H9 (cell line): ENCODE results near the gene B4GALT6. TPM values are rescaled to one million over a fixed set of nuclear protein-coding genes. Genes with fewer than 3 reads are reported as not detected.

Experiments used
- DNase-seq: peaks from one replicate; pipeline ENCODE4 v3.0.0-alpha.2; 2017
- H2AFZ ChIP-seq: one replicate; pipeline ENCODE4 v1.6.1; 2013; ENCODE audit warnings: mild to moderate bottlenecking, low read length, control low read depth, moderate library complexity
- H2AK5ac ChIP-seq: 2 replicates; pipeline ENCODE4 v1.6.1; 2013; ENCODE audit warnings: low read length, control low read depth, mixed read lengths; ENCODE audit not compliant: insufficient read length
- H2BK120ac ChIP-seq: one replicate; pipeline ENCODE4 v1.6.1; 2013; ENCODE audit warnings: low read depth, mild to moderate bottlenecking, low read length, control low read depth, inconsistent platforms; ENCODE audit not compliant: poor library complexity, severe bottlenecking
- H2BK12ac ChIP-seq: 2 replicates; pipeline ENCODE4 v1.6.1; 2013; ENCODE audit warnings: low read length, control low read depth, mixed read lengths, low read depth; ENCODE audit not compliant: insufficient read length
- H2BK15ac ChIP-seq: 2 replicates; pipeline ENCODE4 v1.6.1; 2013; ENCODE audit warnings: low read depth, low read length, control low read depth
- H2BK20ac ChIP-seq: one replicate; pipeline ENCODE4 v1.6.1; 2013; ENCODE audit warnings: low read depth, mild to moderate bottlenecking, low read length, control low read depth, inconsistent platforms; ENCODE audit not compliant: poor library complexity, severe bottlenecking
- H2BK5ac ChIP-seq: 2 replicates; pipeline ENCODE4 v1.6.1; 2013; ENCODE audit warnings: low read length, control low read depth, mixed read lengths; ENCODE audit not compliant: insufficient read length
- H3K14ac ChIP-seq: 2 replicates; pipeline ENCODE4 v1.6.1; 2013; ENCODE audit warnings: low read length, control low read depth; ENCODE audit not compliant: insufficient read depth
- H3K18ac ChIP-seq: 2 replicates; pipeline ENCODE4 v1.6.1; 2013; ENCODE audit warnings: low read depth, mild to moderate bottlenecking, mixed read lengths, low read length, control low read depth; ENCODE audit not compliant: insufficient read length
- H3K23ac ChIP-seq: 2 replicates; pipeline ENCODE4 v1.6.1; 2013; ENCODE audit warnings: low read length, control low read depth, mixed read lengths, low read depth; ENCODE audit not compliant: insufficient read length
- H3K23me2 ChIP-seq: 2 replicates; pipeline ENCODE4 v1.6.1; 2013; ENCODE audit warnings: low read depth, mild to moderate bottlenecking, mixed read lengths, low read length, control low read depth; ENCODE audit not compliant: insufficient read length, poor library complexity, severe bottlenecking
- H3K27ac ChIP-seq: 2 replicates; pipeline ENCODE4 v1.5.1; 2013; ENCODE audit warnings: low read length, control low read depth, mixed read lengths, low read depth; ENCODE audit not compliant: insufficient read length
- H3K27me3 ChIP-seq: 2 replicates; pipeline ENCODE4 v1.6.1; 2013; ENCODE audit warnings: low read length, control low read depth, inconsistent platforms; ENCODE audit not compliant: insufficient read depth
- H3K4ac ChIP-seq: 2 replicates; pipeline ENCODE4 v1.6.1; 2013; ENCODE audit warnings: low read depth, mild to moderate bottlenecking, control low read depth, inconsistent platforms, low read length, moderate library complexity
- H3K4me1 ChIP-seq: 2 replicates; pipeline ENCODE4 v1.6.1; 2013; ENCODE audit warnings: low read length, control low read depth, inconsistent platforms; ENCODE audit not compliant: insufficient read depth
- H3K4me2 ChIP-seq: 2 replicates; pipeline ENCODE4 v1.6.1; 2013; ENCODE audit warnings: low read length, control low read depth, mixed read lengths; ENCODE audit not compliant: insufficient read length, insufficient read depth
- H3K56ac ChIP-seq: 2 replicates; pipeline ENCODE4 v1.6.1; 2013; ENCODE audit warnings: low read depth, mild to moderate bottlenecking, mixed read lengths, low read length, control low read depth; ENCODE audit not compliant: insufficient read length
- H3K79me1 ChIP-seq: 2 replicates; pipeline ENCODE4 v1.6.1; 2013; ENCODE audit warnings: low read depth, mild to moderate bottlenecking, moderate library complexity, low read length, control low read depth, inconsistent platforms; ENCODE audit not compliant: insufficient read depth, poor library complexity, severe bottlenecking
- H3K79me2 ChIP-seq: 2 replicates; pipeline ENCODE4 v1.6.1; 2013; ENCODE audit warnings: low read length, control low read depth, inconsistent platforms; ENCODE audit not compliant: insufficient read depth
- H3K9ac ChIP-seq: 2 replicates; pipeline ENCODE4 v1.6.1; 2013; ENCODE audit warnings: low read length, control low read depth, mixed read lengths; ENCODE audit not compliant: insufficient read length; ENCODE audit errors: extremely low read depth
- H3K9me3 ChIP-seq: one replicate; pipeline ENCODE4 v1.6.1; 2013; ENCODE audit warnings: low read depth, low read length, inconsistent platforms; ENCODE audit not compliant: control insufficient read depth
- H3T11ph ChIP-seq: one replicate; pipeline ENCODE4 v1.6.1; 2013; ENCODE audit warnings: mild to moderate bottlenecking, low read length, control low read depth, inconsistent platforms
- H4K20me1 ChIP-seq: one replicate; pipeline ENCODE4 v1.6.1; 2013; ENCODE audit not compliant: control insufficient read depth, insufficient read length, insufficient read depth
- H4K5ac ChIP-seq: 2 replicates; pipeline ENCODE4 v1.6.1; 2013; ENCODE audit warnings: low read depth, mild to moderate bottlenecking, mixed read lengths, low read length, control low read depth; ENCODE audit not compliant: insufficient read length
- H4K8ac ChIP-seq: replicated peaks from 2 replicates; pipeline ENCODE4 v1.6.1; 2013; ENCODE audit warnings: low read length, control low read depth, mixed read lengths, low read depth; ENCODE audit not compliant: insufficient read length
- H4K91ac ChIP-seq: 2 replicates; pipeline ENCODE4 v1.6.1; 2013; ENCODE audit warnings: low read depth, mild to moderate bottlenecking, moderate library complexity, mixed read lengths, low read length, control low read depth; ENCODE audit not compliant: insufficient read length
- H3K27ac Mint-ChIP-seq, 3 experiments: 2 replicates in 2 of 3; 3 replicates in 1 of 3; pipeline ENCODE4 v1.8.0; 2020 to 2021; ENCODE audit warnings: mixed read lengths in 3 of 3, mild to moderate bottlenecking in 1 of 3, moderate library complexity in 1 of 3
- H3K27me3 Mint-ChIP-seq: 2 replicates; pipeline ENCODE4 v1.8.0; 2021; ENCODE audit warnings: low read depth, mild to moderate bottlenecking, moderate library complexity, mixed read lengths
- H3K36me3 Mint-ChIP-seq, 3 experiments: 2 replicates in 2 of 3; 3 replicates in 1 of 3; pipeline ENCODE4 v1.8.0; 2020 to 2021; ENCODE audit warnings: low read depth in 3 of 3, mixed read lengths in 3 of 3; ENCODE audit not compliant: insufficient read depth in 1 of 3
- H3K4me1 Mint-ChIP-seq, 2 experiments: 2 replicates each; pipeline ENCODE4 v1.8.0; 2020; ENCODE audit warnings: mixed read lengths in 2 of 2
- H3K4me3 Mint-ChIP-seq, 2 experiments: 2 replicates in 1 of 2; 3 replicates in 1 of 2; pipeline ENCODE4 v1.8.0; 2020 to 2021; ENCODE audit warnings: mild to moderate bottlenecking in 2 of 2, mixed read lengths in 2 of 2, moderate library complexity in 1 of 2
- H3K9me3 Mint-ChIP-seq, 2 experiments: 2 replicates in 1 of 2; 3 replicates in 1 of 2; pipeline ENCODE4 v1.8.0; 2020; ENCODE audit warnings: mild to moderate bottlenecking in 2 of 2, mixed read lengths in 2 of 2, moderate library complexity in 1 of 2
- CTCF ChIP-seq: fragments of 200-600 bp; sonication (generic); conservative IDR thresholded peaks from 3 replicates; pipeline ENCODE4 v1.8.0; 2021; ENCODE audit warnings: antibody characterized with exemption, mild to moderate bottlenecking
- total RNA-seq: library from RNA; stranded (reverse); gene quantifications from 2 replicates; pipeline ENCODE4 v1.2.1, GENCODE V29; 2021

B4GALT6 gene
- total RNA-seq, 1 experiment from 2014 or later = 34.1 TPM

GRCh38 chr18:31603315-31603714, 81.1 kb downstream of the B4GALT6 start:
- H3K56ac ChIP-seq = no peak overlapping the region
- H3T11ph ChIP-seq = no peak overlapping the region
- H4K5ac ChIP-seq = no peak overlapping the region
- no peaks in the 10 kb centered on the region for H3K36me3 Mint-ChIP-seq
- no peak for DNase-seq
- H3K4me1 Mint-ChIP-seq = no peaks in the 10 kb centered on the region
- no peak overlapping the region for H3K9ac ChIP-seq
- H3K23ac ChIP-seq = no peak overlapping the region
- no peak overlapping the region for H3K4ac ChIP-seq
- H3K79me1 ChIP-seq = no peaks in the 10 kb centered on the region
- no peak overlapping the region for H3K14ac ChIP-seq
- no peaks in the 10 kb centered on the region for H3K4me1 ChIP-seq
- no peaks in the 10 kb centered on the region for H3K79me2 ChIP-seq
- H3K4me3 Mint-ChIP-seq = no peak overlapping the region
- H4K91ac ChIP-seq = no peak overlapping the region
- no peaks in the 10 kb centered on the region for H3K9me3 Mint-ChIP-seq
- no peak overlapping the region for H2AFZ ChIP-seq
- H3K9me3 ChIP-seq = no peaks in the 10 kb centered on the region
- no peak for TF ChIP-seq CTCF
- H4K8ac ChIP-seq = no peak overlapping the region
- H2BK20ac ChIP-seq = no peak overlapping the region
- no peak overlapping the region for H3K4me2 ChIP-seq
- no peak overlapping the region for H3K18ac ChIP-seq
- no peaks in the 10 kb centered on the region for H4K20me1 ChIP-seq
- H3K27ac ChIP-seq = no peak overlapping the region
- H2BK12ac ChIP-seq = no peak overlapping the region
- H3K27me3 Mint-ChIP-seq = no peaks in the 10 kb centered on the region
- H2AK5ac ChIP-seq = no peak overlapping the region
- H3K27ac Mint-ChIP-seq = no peak overlapping the region
- H2BK120ac ChIP-seq = no peak overlapping the region
- H2BK15ac ChIP-seq = no peak overlapping the region
- no peak overlapping the region for H2BK5ac ChIP-seq
- H3K23me2 ChIP-seq = no peaks in the 10 kb centered on the region
- H3K27me3 ChIP-seq = no peaks in the 10 kb centered on the region
